ENCODE measurements around the gene CATSPER2. TPM values are rescaled to one million over a fixed set of nuclear protein-coding genes. Genes with fewer than 3 reads are reported as not detected.

Gene CATSPER2
- total RNA-seq = 2.1 and 2.4 TPM in 2 replicates

GRCh38 chr15:43648649-43649429 lies at the start of gene CATSPER2:
TSS of gene CATSPER2 (minus strand) at chr15:43648844. CDS start at chr15:43648061, 783 bp downstream.

GRCh38 chr15:43693148-43694022 lies 44.7 kb upstream of the CATSPER2 start, which contains the start of gene CKMT1A:
TSS of gene CKMT1A (plus strand) at chr15:43693859. CDS start at chr15:43694051, 192 bp downstream.

GRCh38 chr15:43618700-43619099 lies 29.9 kb downstream of the CATSPER2 start, which contains the start of gene STRC:
TSS of gene STRC (minus strand) at chr15:43618800. CDS start at chr15:43618722, 78 bp downstream.

GRCh38 chr15:43593328-43594190 lies 55.1 kb downstream of the CATSPER2 start, which contains the start of gene CKMT1B:
TSS of gene CKMT1B (plus strand) at chr15:43594027. CDS start at chr15:43594219, 192 bp downstream.

GRCh38 chr15:43589778-43590466 lies 58.7 kb downstream of the CATSPER2 start, which contains the start of gene PPIP5K1:
TSS of gene PPIP5K1 (minus strand) at chr15:43590208. CDS start at chr15:43584504, 5,704 bp downstream.

Small RNAs within 50 kb of the gene (small RNA-seq; reads per million reads assigned to genes)
- gene PDIA3P2 = not detected
- not detected for gene RNU6-554P
- not detected for gene RNU6-610P

Other genes with a start within 250 kb of the CATSPER2 start
- gene TP53BP1, start 155.7 kb downstream of the CATSPER2 start, total RNA-seq = 60.9 and 66.8 TPM in 2 replicates
- gene MAP1A, start 131.2 kb downstream of the CATSPER2 start, total RNA-seq = 2.3 and 2.4 TPM in 2 replicates
- gene PPIP5K1, start 58.6 kb downstream of the CATSPER2 start, total RNA-seq = 27.3 and 32.3 TPM in 2 replicates
- gene CKMT1B, start 54.8 kb downstream of the CATSPER2 start, total RNA-seq = not detected in 2 replicates
- not detected in 2 replicates for gene STRC, start 30.0 kb downstream of the CATSPER2 start, total RNA-seq
- not detected in 2 replicates for gene CKMT1A, start 45.0 kb upstream of the CATSPER2 start, total RNA-seq
- gene PDIA3, start 97.6 kb upstream of the CATSPER2 start, total RNA-seq = 313 and 329 TPM in 2 replicates
- 0.53 and 2.0 TPM in 2 replicates for gene ELL3, start 128.1 kb upstream of the CATSPER2 start, total RNA-seq
- gene SERF2, start 143.5 kb upstream of the CATSPER2 start, total RNA-seq = 238 and 257 TPM in 2 replicates
- gene SERINC4, start 151.4 kb upstream of the CATSPER2 start, total RNA-seq = not detected in 2 replicates
- 8.8 and 11.0 TPM in 2 replicates for gene HYPK, start 151.8 kb upstream of the CATSPER2 start, total RNA-seq
- 28.4 and 32.7 TPM in 2 replicates for gene MFAP1, start 175.8 kb upstream of the CATSPER2 start, total RNA-seq
- 26.7 and 42.7 TPM in 2 replicates for gene WDR76, start 178.2 kb upstream of the CATSPER2 start, total RNA-seq